Sigmoid colon (tissue), 7 donors: ENCODE data around the gene ANXA9. TPM values are rescaled to one million over a fixed set of nuclear protein-coding genes. Genes with fewer than 3 reads are reported as not detected.

Experiments used
- DNase-seq: peaks from one replicate; pipeline ENCODE4 v3.0.0-alpha.2; 2019
- H3K27ac ChIP-seq, 4 donors: fragments of 200-600 bp; sonication (generic); one replicate each; pipeline ENCODE4 v1.5.1; 2016 to 2019; ENCODE audit warnings: mild to moderate bottlenecking in 1 of 4
- H3K27me3 ChIP-seq, 3 donors: fragments of 200-600 bp; sonication (generic); one replicate each; pipeline ENCODE4 v1.5.1; 2019; ENCODE audit warnings: mild to moderate bottlenecking in 1 of 3
- H3K36me3 ChIP-seq, 4 donors: fragments of 200-600 bp; sonication (generic); one replicate each; pipeline ENCODE4 v1.5.1; 2016 to 2019
- H3K4me1 ChIP-seq, 4 donors: fragments of 200-600 bp; sonication (generic); one replicate each; pipeline ENCODE4 v1.5.1; 2017 to 2019
- H3K4me3 ChIP-seq, 4 donors: fragments of 200-600 bp; sonication (generic); one replicate each; pipeline ENCODE4 v1.5.1; 2017 to 2019; ENCODE audit warnings: mild to moderate bottlenecking in 2 of 4, moderate library complexity in 1 of 4
- H3K9me3 ChIP-seq, 4 donors: fragments of 200-600 bp in 3 of 4; sonication (generic) in 3 of 4; one replicate each; pipeline versions ENCODE4 v1.5.1 to v1.6.1; 2013 to 2019
- EP300 ChIP-seq, 4 donors: sonication (generic); formaldehyde crosslinking; IDR thresholded peaks; one replicate each; pipeline ENCODE4 v1.6.1; 2017; ENCODE audit warnings: antibody characterized with exemption in 4 of 4
- POLR2A ChIP-seq, 2 donors: fragments of 450-650 bp; IDR thresholded peaks; one replicate each; pipeline ENCODE4 v1.6.1; 2016; ENCODE audit warnings: antibody characterized with exemption in 2 of 2, mild to moderate bottlenecking in 2 of 2, moderate library complexity in 2 of 2
- POLR2AphosphoS5 ChIP-seq, 4 donors: sonication (generic); formaldehyde crosslinking; IDR thresholded peaks; one replicate each; pipeline ENCODE4 v1.6.1; 2017; ENCODE audit warnings: antibody characterized with exemption in 4 of 4
- WGBS, 2 donors: extraction: QIAGEN DNeasy Blood & Tissue Kit; methylation state at CpG; one replicate each; pipeline ENCODE4 v1.1.7; 2013; 5-methylcytosine and 5-hydroxymethylcytosine counted together
- intact Hi-C: fragments of 100-400 bp; cut with DNase I; formaldehyde crosslinking; loops from one replicate; pipeline ENCODE4 v1.15.1; 2023
- polyA plus RNA-seq, 3 donors: library from polyadenylated mRNA; stranded (reverse); fragments of 200-250 nt; gene quantifications; one replicate each; pipeline ENCODE4 v1.2.3, GENCODE V29; 2013
- total RNA-seq, 4 donors: library from RNA; depleted of rRNA; stranded (reverse); fragments of >200 nt; gene quantifications; one replicate each; pipeline ENCODE4 v1.1.0, GENCODE V29; 2016
- TF ChIP-seq, protein P1 (sequence below), 4 experiments: fragments of 450-650 bp in 3 of 4; fragments of 200-600 bp in 1 of 4; IDR thresholded peaks; one replicate each; pipeline ENCODE4 v1.5.1; 2016 to 2019; ENCODE audit warnings: antibody characterized with exemption in 4 of 4, mild to moderate bottlenecking in 3 of 4, moderate library complexity in 2 of 4
- donor health status: healthy with polysubstance abuse.
- donor health status: Bipolar disorder and iron deficiency.
- donor health status: healthy.

ANXA9 gene
- total and polyA plus RNA-seq, 7 donors = 0.36 to 0.60 (median 0.45) TPM; not detected in 4

DNA sequence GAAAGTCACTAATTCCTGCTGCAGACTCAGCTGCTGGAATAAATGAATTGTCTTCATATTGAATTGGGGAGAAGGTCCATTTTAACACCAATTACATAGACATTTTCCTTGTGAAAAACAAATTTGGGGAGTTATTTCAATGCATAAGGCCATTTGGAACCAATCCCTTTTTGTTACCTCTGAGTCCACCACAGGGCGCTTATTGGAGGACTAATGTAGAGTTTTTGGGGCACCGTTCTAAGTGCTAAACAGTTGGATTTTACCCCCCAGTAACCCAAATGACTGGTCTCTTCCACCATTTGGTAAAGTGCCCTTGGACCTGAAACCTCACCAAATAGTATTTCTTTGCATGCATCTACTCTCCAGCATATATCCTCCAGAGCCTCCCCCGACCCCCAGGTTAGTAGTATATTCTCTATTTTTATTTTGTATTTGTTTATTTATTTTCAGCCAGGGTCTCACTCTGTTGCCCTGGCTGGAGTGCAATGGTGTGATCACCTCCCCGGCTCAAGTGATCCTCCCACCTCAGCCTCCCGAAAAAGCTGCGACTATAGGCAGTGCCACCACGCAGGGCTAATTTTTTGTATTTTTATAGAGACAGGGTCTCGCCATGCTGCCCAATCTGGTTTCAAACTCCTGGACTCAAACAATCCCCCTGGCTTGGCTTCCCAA lies 27.7 kb downstream of the ANXA9 start:
- Histone ChIP-seq H3K4me3 (no peak overlapping the region), H3K27me3 (no peaks in the 10 kb centered on the region), H3K36me3 (no peaks in the 10 kb centered on the region), H3K4me1 (peaks cover 0 to 67% (median 54%) of the 10 kb centered on the region in 4 donors), H3K27ac (peak overlapping the region; percentile 85 to 93 (median 88)), H3K9me3 (no peaks in the 10 kb centered on the region)
- DNase-seq = no peak
- WGBS, 2 donors = 94 to 96% methylated on average over 8 of the region's 8 CpGs
- intact Hi-C loops = no loop called here
- TF ChIP-seq EP300 (IDR thresholded peaks at IDR 0.05) (no peak), POLR2A (IDR thresholded peaks at IDR 0.05) (no peak), POLR2AphosphoS5 (IDR thresholded peaks at IDR 0.05) (no peak)
- TF ChIP-seq, protein P1, sequence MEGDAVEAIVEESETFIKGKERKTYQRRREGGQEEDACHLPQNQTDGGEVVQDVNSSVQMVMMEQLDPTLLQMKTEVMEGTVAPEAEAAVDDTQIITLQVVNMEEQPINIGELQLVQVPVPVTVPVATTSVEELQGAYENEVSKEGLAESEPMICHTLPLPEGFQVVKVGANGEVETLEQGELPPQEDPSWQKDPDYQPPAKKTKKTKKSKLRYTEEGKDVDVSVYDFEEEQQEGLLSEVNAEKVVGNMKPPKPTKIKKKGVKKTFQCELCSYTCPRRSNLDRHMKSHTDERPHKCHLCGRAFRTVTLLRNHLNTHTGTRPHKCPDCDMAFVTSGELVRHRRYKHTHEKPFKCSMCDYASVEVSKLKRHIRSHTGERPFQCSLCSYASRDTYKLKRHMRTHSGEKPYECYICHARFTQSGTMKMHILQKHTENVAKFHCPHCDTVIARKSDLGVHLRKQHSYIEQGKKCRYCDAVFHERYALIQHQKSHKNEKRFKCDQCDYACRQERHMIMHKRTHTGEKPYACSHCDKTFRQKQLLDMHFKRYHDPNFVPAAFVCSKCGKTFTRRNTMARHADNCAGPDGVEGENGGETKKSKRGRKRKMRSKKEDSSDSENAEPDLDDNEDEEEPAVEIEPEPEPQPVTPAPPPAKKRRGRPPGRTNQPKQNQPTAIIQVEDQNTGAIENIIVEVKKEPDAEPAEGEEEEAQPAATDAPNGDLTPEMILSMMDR (IDR thresholded peaks at IDR 0.05) = no peak

DNA sequence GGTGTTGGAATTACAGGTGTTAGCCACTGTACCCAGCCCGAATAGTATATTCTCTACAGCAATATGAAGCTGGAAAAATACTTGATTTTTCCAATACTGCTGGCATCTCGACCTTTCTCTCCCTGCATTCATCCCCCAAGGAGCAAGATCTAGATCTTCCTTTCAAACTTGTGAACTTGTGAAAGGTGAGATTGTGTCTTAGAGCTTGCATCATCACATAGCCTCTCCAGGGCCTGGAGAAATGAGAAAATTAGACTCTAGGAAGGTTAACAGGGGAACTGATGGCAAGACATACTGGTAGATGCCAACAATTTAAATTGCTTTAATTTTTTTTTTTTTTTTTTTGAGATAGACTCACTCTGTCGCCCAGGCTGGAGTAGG lies 28.2 kb downstream of the ANXA9 start:
- Histone ChIP-seq H3K4me1 (peaks cover 0 to 62% (median 49%) of the 10 kb centered on the region in 4 donors), H3K36me3 (no peaks in the 10 kb centered on the region), H3K9me3 (no peaks in the 10 kb centered on the region), H3K4me3 (no peak overlapping the region), H3K27me3 (no peaks in the 10 kb centered on the region), H3K27ac (no peak overlapping the region)
- no peak for DNase-seq
- 90 to 95% methylated on average over 3 of the region's 3 CpGs for WGBS, 2 donors
- TF ChIP-seq POLR2AphosphoS5 (IDR thresholded peaks at IDR 0.05) (no peak), EP300 (IDR thresholded peaks at IDR 0.05) (no peak), POLR2A (IDR thresholded peaks at IDR 0.05) (no peak)
- TF ChIP-seq, protein P1 (IDR thresholded peaks at IDR 0.05) = no peak
- intact Hi-C loops = no loop called here

DNA sequence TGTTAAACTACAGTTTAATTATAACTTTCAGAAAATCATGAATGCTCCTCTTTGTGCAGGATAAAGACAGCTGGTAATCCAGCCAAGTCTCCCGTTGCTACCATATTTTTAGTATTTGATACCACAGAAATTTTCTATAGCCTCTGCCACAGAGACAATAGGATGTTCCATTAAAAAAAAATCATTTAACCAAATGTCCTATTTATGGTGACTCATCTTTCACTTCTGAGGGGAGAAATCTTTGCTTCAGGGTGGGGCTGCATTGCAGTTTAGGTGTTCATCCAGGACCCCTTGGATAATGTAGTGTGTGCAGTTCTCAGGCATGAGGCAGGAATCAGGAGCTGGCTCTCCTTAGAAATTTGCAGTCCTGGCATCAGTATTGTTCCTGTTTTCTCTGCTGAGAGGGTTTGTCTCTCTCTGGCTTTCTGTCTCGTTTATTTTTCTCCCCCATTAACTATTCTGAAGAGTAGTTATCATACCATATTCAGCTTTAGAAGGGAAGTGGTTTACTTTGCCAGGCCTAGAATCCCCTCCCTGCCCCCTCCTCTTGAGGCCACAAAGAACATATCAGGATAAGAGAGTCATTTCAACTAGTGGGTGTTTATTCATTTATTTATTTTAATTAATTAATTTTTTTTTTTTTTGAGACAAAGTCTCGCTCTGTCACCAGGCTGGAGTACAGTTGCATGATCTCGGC lies 29.2 kb downstream of the ANXA9 start:
- TF ChIP-seq POLR2AphosphoS5 (IDR thresholded peaks at IDR 0.05) = no peak
- no peak for TF ChIP-seq POLR2A (IDR thresholded peaks at IDR 0.05)
- TF ChIP-seq, protein P1 (IDR thresholded peaks at IDR 0.05) = no peak
- TF ChIP-seq EP300 (IDR thresholded peaks at IDR 0.05) = no peak
- WGBS, 2 donors = 62 to 63% methylated on average over 4 of the region's 4 CpGs
- H3K27ac ChIP-seq = peak overlapping the region in 2 of 4 donors; percentile 20 to 73
- no peaks in the 10 kb centered on the region for H3K27me3 ChIP-seq
- intact Hi-C loops = no loop called here
- no peaks in the 10 kb centered on the region for H3K9me3 ChIP-seq
- peaks cover 0 to 54% (median 47%) of the 10 kb centered on the region in 4 donors for H3K4me1 ChIP-seq
- no peak overlapping the region for H3K4me3 ChIP-seq
- no peaks in the 10 kb centered on the region for H3K36me3 ChIP-seq
- no peak for DNase-seq

DNA sequence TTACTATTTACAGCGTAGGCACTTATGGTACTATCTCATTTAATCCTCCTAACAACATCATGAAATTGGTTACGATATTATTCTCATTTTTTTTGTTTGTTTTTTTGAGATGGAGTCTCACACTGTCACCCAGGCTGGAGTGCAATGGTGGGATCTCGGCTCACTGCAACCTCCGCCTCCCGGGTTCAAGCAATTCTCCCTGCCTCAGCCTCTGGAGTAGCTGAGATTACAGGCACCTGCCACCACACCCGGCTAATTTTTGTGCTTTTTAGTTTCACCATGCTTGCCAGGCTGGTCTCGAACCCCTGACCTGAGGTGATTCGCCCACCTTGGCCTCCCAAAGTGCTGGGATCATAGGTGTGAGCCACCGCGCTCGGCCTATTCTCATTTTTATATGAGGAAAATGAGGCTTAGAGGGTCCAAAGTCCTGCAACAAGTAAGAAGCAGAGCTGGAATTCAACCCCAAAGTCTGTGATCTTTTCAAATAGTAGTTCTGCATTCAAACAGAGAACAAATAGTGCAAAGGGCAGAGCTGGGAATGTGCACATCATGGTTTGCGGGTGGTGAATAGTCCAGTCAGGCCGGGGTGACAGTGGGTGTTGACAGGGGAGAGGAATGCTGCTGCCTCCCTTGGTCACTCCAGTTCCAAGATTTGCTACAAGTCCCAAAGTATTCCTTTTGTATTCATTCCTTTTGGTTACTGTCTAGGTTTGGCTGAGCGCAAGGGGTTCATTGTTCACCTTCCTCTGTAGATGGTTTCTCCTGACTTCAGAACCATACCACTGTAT lies 30.8 kb downstream of the ANXA9 start:
- peak overlapping the region in 3 of 4 donors; percentile 50 to 73 (median 64) for H3K27ac ChIP-seq
- H3K9me3 ChIP-seq = no peaks in the 10 kb centered on the region
- peaks cover 0 to 7% (median 0%) of the 10 kb centered on the region in 4 donors for H3K36me3 ChIP-seq
- intact Hi-C loops = no loop called here
- no peaks in the 10 kb centered on the region for H3K27me3 ChIP-seq
- DNase-seq = no peak
- WGBS, 2 donors = 44 to 80% methylated on average over 14 of the region's 14 CpGs
- H3K4me1 ChIP-seq = peaks cover 0 to 41% (median 35%) of the 10 kb centered on the region in 4 donors
- no peak overlapping the region for H3K4me3 ChIP-seq
- TF ChIP-seq EP300 (IDR thresholded peaks at IDR 0.05) (no peak), POLR2A (IDR thresholded peaks at IDR 0.05) (no peak), POLR2AphosphoS5 (IDR thresholded peaks at IDR 0.05) (no peak)
- TF ChIP-seq, protein P1 (IDR thresholded peaks at IDR 0.05) = no peak
